GM21786 (cell line): ENCODE results near the gene C15orf39.
"Not testable (repeated sequence)": the region's sequence is repeated elsewhere in the genome, so short reads cannot be mapped to it uniquely, and the experiment has no call there.

ENCODE experiments used
- ATAC-seq: cut with Tn5 transposase; IDR thresholded peaks from one replicate; pipeline ENCODE4 v1.9.1; 2021; ENCODE audit not compliant: unreplicated experiment

C15orf39 gene

DNA sequence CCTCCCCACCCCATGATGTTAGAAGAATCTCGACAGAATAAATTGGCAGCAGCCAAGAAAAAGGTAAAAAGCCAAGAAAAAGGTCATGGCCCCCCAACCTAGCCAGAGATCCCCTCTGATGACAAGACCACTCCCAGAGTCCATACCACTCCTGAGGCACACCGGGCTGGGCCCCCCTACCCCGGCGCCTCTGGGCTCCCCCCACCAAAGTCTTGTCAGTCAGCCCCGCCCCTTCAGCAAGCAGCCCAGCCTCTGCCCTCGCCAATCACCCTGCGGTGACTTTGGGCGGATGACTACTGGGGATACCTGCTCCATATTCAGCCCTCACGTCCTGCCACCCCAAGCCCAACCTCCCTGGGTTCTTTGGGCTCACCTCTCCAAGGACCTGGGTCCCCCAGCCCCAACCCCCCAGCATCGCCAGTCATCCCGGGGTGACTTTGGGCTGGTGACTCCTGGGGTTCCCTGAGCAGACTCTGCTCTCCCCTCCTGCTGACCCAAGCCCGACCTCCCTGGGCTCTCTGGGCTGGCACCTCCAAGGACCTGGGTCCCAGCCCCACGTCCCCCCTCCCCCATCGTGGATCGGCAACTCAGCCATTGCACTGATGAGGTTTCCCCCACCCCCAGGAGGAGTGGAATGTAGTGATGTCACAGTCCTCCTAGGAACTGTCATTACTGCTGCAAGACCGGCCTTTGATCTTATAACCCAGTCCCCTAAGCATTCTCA, 57.1 kb downstream of the C15orf39 start:
- not testable (repeated sequence) for ATAC-seq

GRCh38 chr15:75259873-75260272, 58.2 kb downstream of the C15orf39 start:
- ATAC-seq = not testable (repeated sequence)
